Endodermal cell (in vitro differentiated cells): ENCODE measurements around the gene CTNNA2. TPM values are rescaled to one million over a fixed set of nuclear protein-coding genes. Genes with fewer than 3 reads are reported as not detected.

ENCODE experiments used
- DNase-seq: peaks from one replicate; pipeline ENCODE4 v3.0.0-alpha.2; 2017
- H3K27ac ChIP-seq: 2 replicates; pipeline ENCODE4 v1.5.1; 2013; ENCODE audit warnings: mild to moderate bottlenecking, low read depth, low read length, moderate library complexity
- H3K27me3 ChIP-seq: 2 replicates; pipeline ENCODE4 v1.6.1; 2013; ENCODE audit warnings: mild to moderate bottlenecking, low read length, moderate library complexity; ENCODE audit not compliant: insufficient read depth, control insufficient read depth, poor library complexity, severe bottlenecking
- H3K36me3 ChIP-seq: 2 replicates; pipeline ENCODE4 v1.7.0; 2013; ENCODE audit warnings: mild to moderate bottlenecking, low read length, moderate library complexity; ENCODE audit not compliant: control insufficient read depth, insufficient read depth
- H3K4me1 ChIP-seq: one replicate; pipeline ENCODE4 v1.7.0; 2013; ENCODE audit warnings: low read length; ENCODE audit not compliant: control insufficient read depth, insufficient read depth
- H3K4me3 ChIP-seq: 2 replicates; pipeline ENCODE4 v1.5.1; 2013; ENCODE audit warnings: mild to moderate bottlenecking, low read length, moderate library complexity
- H3K9ac ChIP-seq: 2 replicates; pipeline ENCODE4 v1.6.1; 2013; ENCODE audit warnings: mild to moderate bottlenecking, low read length, moderate library complexity; ENCODE audit not compliant: poor library complexity, severe bottlenecking; ENCODE audit errors: extremely low read depth
- H3K9me3 ChIP-seq: 2 replicates; pipeline ENCODE4 v1.6.1; 2013; ENCODE audit warnings: mild to moderate bottlenecking, low read length, moderate library complexity; ENCODE audit not compliant: control insufficient read depth
- H3K27ac Mint-ChIP-seq: 2 replicates; pipeline ENCODE4 v1.8.0; 2020; ENCODE audit warnings: mixed read lengths
- H3K27me3 Mint-ChIP-seq: 2 replicates; pipeline ENCODE4 v1.8.0; 2021; ENCODE audit warnings: mild to moderate bottlenecking, mixed read lengths; ENCODE audit not compliant: insufficient read depth
- H3K36me3 Mint-ChIP-seq: 2 replicates; pipeline ENCODE4 v1.8.0; 2020; ENCODE audit warnings: low read depth, mixed read lengths
- H3K4me1 Mint-ChIP-seq: 2 replicates; pipeline ENCODE4 v1.8.0; 2020; ENCODE audit warnings: mixed read lengths
- H3K4me3 Mint-ChIP-seq: 2 replicates; pipeline ENCODE4 v1.8.0; 2020; ENCODE audit warnings: mild to moderate bottlenecking, moderate library complexity, mixed read lengths
- H3K9me3 Mint-ChIP-seq: 2 replicates; pipeline ENCODE4 v1.8.0; 2020; ENCODE audit warnings: mild to moderate bottlenecking, mixed read lengths
- WGBS, 2 experiments: methylation state at CpG; one replicate each; pipeline versions ENCODE4 v1.1.5 to v1.1.7; 2013; ENCODE audit warnings: missing lambda C conversion rate in 2 of 2, mixed read lengths in 1 of 2; ENCODE audit not compliant: insufficient coverage in 1 of 2, insufficient read length in 1 of 2; 5-methylcytosine and 5-hydroxymethylcytosine counted together
- total RNA-seq, 2 donors: library from RNA; stranded (reverse); fragmentation: NEBNext Ultra II Directional in 1 of 2; extraction: Animal tissue kit (Norgen Biotek cat#: 25700) in 1 of 2; gene quantifications; 2 replicates in 1 of 2; 3 replicates in 1 of 2; pipeline ENCODE4 v1.2.1, GENCODE V29; 2021
- TF ChIP-seq, protein P1 (sequence below): fragments of 200-600 bp; sonication (generic); conservative IDR thresholded peaks from 2 replicates; pipeline ENCODE4 v1.5.0; 2021; ENCODE audit warnings: antibody characterized with exemption, mild to moderate bottlenecking

CTNNA2 gene
- total RNA-seq, 2 donors from 2014 or later, result 7.7 to 9.8 TPM

GRCh38 chr2:79835911-79836310, 323.1 kb downstream of the CTNNA2 start:
- Histone ChIP-seq H3K27me3 (no peaks in the 10 kb centered on the region), H3K4me1 (no peaks in the 10 kb centered on the region), H3K27ac (no peak overlapping the region), H3K36me3 (no peaks in the 10 kb centered on the region), H3K4me3 (no peak overlapping the region), H3K9ac (no peak overlapping the region), H3K9me3 (no peaks in the 10 kb centered on the region)
- no peak for DNase-seq
- H3K36me3 Mint-ChIP-seq, result no peaks in the 10 kb centered on the region
- no peak overlapping the region for H3K27ac Mint-ChIP-seq
- no peak overlapping the region for H3K4me3 Mint-ChIP-seq
- H3K9me3 Mint-ChIP-seq, result no peaks in the 10 kb centered on the region
- no peaks in the 10 kb centered on the region for H3K27me3 Mint-ChIP-seq
- TF ChIP-seq, protein P1, sequence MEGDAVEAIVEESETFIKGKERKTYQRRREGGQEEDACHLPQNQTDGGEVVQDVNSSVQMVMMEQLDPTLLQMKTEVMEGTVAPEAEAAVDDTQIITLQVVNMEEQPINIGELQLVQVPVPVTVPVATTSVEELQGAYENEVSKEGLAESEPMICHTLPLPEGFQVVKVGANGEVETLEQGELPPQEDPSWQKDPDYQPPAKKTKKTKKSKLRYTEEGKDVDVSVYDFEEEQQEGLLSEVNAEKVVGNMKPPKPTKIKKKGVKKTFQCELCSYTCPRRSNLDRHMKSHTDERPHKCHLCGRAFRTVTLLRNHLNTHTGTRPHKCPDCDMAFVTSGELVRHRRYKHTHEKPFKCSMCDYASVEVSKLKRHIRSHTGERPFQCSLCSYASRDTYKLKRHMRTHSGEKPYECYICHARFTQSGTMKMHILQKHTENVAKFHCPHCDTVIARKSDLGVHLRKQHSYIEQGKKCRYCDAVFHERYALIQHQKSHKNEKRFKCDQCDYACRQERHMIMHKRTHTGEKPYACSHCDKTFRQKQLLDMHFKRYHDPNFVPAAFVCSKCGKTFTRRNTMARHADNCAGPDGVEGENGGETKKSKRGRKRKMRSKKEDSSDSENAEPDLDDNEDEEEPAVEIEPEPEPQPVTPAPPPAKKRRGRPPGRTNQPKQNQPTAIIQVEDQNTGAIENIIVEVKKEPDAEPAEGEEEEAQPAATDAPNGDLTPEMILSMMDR, result no peak
- peaks cover 15% of the 10 kb centered on the region for H3K4me1 Mint-ChIP-seq
- WGBS, 2 experiments, result 88 to 96% methylated on average over 1 of the region's 1 CpG

DNA sequence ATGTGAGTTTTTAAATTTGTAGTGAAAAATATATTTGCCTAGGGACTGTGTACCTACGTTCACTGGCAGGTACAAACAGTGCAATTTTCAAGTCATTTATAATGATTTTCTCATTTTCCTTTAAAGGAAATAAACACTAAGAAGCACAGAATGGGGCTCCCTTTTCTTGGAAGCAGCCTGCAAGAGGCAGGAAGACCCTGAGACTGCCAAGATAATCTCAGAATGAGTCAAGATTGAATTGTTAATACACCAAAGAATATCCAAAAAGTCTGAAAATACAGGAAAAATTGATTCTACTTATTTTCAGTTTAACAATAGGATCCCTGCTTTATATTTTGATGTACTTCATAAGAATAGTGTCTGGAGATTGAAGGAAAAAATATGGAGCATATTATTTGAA, 331.2 kb downstream of the CTNNA2 start:
- no peaks in the 10 kb centered on the region for H3K36me3 ChIP-seq
- WGBS, 2 experiments, result 83 to 100% methylated on average over 1 of the region's 1 CpG
- no peaks in the 10 kb centered on the region for H3K36me3 Mint-ChIP-seq
- H3K27ac ChIP-seq, result no peak overlapping the region
- H3K27me3 ChIP-seq, result no peaks in the 10 kb centered on the region
- TF ChIP-seq, protein P1, result no peak
- no peak overlapping the region for H3K27ac Mint-ChIP-seq
- DNase-seq, result no peak
- H3K4me3 ChIP-seq, result no peak overlapping the region
- H3K9me3 ChIP-seq, result no peaks in the 10 kb centered on the region
- no peaks in the 10 kb centered on the region for H3K4me1 ChIP-seq
- H3K27me3 Mint-ChIP-seq, result no peaks in the 10 kb centered on the region
- H3K9me3 Mint-ChIP-seq, result no peaks in the 10 kb centered on the region
- no peaks in the 10 kb centered on the region for H3K4me1 Mint-ChIP-seq
- no peak overlapping the region for H3K4me3 Mint-ChIP-seq
- no peak overlapping the region for H3K9ac ChIP-seq

- no peaks in the 10 kb centered on the region for H3K27me3 Mint-ChIP-seq
- no peak overlapping the region for H3K9ac ChIP-seq
- H3K9me3 ChIP-seq, result no peaks in the 10 kb centered on the region
- no peaks in the 10 kb centered on the region for H3K36me3 Mint-ChIP-seq
- no peaks in the 10 kb centered on the region for H3K4me1 ChIP-seq
- no peak overlapping the region for H3K27ac Mint-ChIP-seq
- WGBS, 2 experiments, result 80 to 89% methylated on average over 1 of the region's 1 CpG
- no peak overlapping the region for H3K4me3 Mint-ChIP-seq
- TF ChIP-seq, protein P1, result no peak
- H3K27ac ChIP-seq, result no peak overlapping the region
- no peaks in the 10 kb centered on the region for H3K9me3 Mint-ChIP-seq
- H3K4me1 Mint-ChIP-seq, result no peaks in the 10 kb centered on the region
- no peak for DNase-seq
- no peak overlapping the region for H3K4me3 ChIP-seq
- no peaks in the 10 kb centered on the region for H3K36me3 ChIP-seq
- no peaks in the 10 kb centered on the region for H3K27me3 ChIP-seq
Measured at GRCh38 chr2:79846878-79847277, 334.0 kb downstream of the CTNNA2 start.
